Stimulated activated CD8-positive, alpha-beta memory T cell treated with anti-CD3 and anti-CD28 coated beads, Interleukin-7, amount 100 ng/mL, for 1 hour (primary cell): ENCODE data around the gene GYS2.
"Not testable (repeated sequence)": the region's sequence is repeated elsewhere in the genome, so short reads cannot be mapped to it uniquely, and the experiment has no call there.

ENCODE experiments used
- DNase-seq, 2 donors: peaks; one replicate each; pipeline ENCODE4 v3.0.0-alpha.2; 2020; ENCODE audit warnings: low read depth in 2 of 2

The GYS2 gene

GRCh38 chr12:21604245-21605101, at the start of gene GYS2:
Gene GYS2 (minus strand): TSS chr12:21604847. CDS start chr12:21604592, 255 bp downstream.
- DNase-seq = no peak

DNA sequence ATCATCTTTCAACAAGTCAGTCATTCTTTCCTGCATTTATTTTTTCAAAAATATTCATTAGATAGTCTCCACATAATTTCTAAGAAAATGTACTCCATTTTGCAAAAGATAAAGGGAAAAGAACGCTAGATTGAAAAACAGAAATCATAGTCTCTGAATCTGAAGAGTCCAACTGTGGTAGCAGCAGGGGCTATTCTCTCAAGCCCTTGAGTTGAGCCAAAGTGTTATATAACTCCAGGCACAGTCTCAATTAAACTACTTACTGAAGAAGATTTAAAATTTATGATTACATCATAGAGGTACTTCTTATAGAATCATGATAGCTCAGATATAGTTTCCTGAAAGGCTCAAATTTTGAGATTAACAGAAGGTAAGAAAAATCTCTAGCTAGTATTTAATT, 47.2 kb upstream of the GYS2 start:
- no peak for DNase-seq

DNA sequence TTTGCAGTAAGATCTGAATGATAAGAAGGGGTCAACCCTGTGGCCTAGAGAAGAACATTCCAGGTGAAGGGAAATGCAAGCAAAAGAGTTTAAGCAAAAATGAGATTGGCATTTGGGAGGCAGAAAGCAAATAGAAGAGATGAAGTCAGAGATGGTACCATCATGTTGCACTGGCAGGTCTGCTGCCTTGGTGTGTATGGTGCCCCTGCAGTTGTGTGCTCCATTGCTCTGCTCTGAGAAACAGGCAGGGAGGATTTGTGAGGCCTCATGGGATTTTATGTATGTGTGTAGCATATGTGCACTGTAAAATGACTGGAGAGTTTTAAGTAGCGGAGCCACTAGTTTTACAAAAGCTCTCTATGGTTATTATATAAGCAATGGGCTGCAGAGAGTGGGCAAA, 46.4 kb upstream of the GYS2 start:
- no peak for DNase-seq

DNA sequence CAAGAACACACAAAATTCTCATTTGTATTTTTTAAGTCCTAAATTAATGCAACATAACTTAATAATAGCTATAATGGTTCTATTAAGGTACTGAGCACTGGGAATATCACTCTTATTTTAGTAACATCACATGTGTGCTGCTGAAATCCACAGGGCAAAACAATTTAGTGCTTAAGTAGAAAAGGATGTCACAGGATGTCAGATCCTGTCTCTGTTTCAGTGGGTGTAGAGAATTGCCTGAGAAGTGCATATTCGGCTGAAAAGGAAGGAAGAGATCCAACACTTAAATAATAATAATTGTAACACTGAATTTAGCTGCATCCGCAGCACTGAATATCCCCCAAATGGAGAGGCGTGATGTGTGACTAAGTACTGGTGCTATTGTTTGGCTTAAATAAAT, 44.4 kb upstream of the GYS2 start:
- no peak for DNase-seq

GRCh38 chr12:21648378-21648777, 43.7 kb upstream of the GYS2 start:
- no peak for DNase-seq

GRCh38 chr12:21647179-21647578, 42.5 kb upstream of the GYS2 start:
- no peak for DNase-seq

DNA sequence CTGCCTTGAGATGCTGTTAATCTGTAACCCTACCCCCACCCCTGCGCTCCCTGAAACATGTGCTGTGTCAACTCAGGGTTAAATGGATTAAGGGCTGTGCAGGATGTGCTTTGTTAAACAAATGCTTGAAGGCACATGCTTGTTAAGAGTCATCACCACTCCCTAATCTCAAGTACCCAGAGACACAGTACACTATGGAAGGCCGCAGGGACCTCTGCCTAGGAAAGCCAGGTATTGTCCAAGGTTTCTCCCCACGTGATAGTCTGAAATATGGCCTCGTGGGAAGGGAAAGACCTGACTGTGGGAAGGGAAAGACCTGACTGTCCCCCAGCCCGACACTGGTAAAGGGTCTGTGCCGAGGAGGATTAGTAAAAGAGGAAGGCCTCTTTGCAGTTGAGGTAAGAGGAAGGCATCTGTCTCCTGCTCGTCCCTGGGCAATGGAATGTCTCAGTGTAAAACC, 40.4 kb upstream of the GYS2 start:
- not testable (repeated sequence) for DNase-seq

- no peak for DNase-seq
Observed at GRCh38 chr12:21644516-21644915, 39.9 kb upstream of the GYS2 start.

GRCh38 chr12:21643758-21644157, 39.1 kb upstream of the GYS2 start:
- DNase-seq = no peak

GRCh38 chr12:21642707-21643389, 38.2 kb upstream of the GYS2 start:
- no peak for DNase-seq

DNA sequence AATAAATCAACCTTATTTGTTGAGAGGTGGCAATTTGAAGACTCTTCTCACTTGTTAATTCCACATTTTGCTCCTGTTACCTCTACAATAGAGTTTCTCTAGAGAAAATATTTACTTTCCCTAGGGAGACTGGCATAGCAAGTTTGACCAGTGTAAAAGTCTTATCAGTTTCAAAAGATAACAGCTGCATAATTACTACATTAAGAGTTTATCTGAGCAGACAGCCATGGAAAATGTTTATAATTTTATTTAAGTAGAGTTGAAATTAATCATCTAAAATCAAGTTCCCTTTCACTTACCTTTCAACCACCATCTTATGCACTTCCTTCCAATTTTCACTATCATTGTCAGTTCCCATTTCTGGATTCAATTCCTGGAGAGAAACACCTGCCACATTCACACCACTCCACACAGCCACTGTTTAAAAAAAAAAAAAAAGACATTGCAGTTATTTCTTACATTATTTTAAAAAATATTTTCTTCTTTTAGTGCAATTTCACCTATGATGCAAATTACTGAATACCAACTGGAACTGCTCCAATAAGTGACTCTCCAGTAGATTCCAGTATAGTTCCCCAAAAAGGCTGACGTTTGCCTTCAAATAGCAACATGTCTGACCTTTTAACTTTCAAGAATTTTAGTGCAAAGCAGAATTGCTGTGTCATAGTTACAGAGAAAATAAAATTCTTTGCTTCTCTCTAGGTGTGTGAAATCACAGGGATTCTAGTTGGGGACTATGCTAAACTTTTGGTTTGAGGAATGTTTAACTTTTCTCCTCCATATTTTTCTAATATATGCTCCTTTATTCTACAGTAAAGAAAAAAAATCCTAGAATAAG, 33.6 kb upstream of the GYS2 start:
- DNase-seq = no peak

- no peak for DNase-seq
Observed at GRCh38 chr12:21634245-21634644, 29.6 kb upstream of the GYS2 start.

DNA sequence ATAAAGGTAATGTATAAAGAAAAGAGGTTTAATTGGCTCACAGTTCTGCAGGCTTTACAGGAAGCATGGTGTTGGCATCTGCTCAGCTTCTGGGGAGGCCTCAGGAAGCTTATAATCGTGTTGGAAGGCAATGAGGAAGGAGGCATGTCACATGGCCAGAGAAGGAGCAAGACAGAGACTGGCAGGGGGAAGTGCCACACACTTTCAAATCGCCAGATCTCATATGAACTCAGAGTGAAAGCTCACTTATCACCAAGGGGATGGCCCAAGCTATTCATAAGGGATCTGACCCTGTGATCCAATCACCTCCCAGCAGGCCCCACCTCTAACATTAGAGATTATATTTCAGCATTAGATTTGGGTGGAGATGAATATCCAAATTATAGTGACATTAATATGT, 26.7 kb upstream of the GYS2 start:
- no peak for DNase-seq

- DNase-seq = no peak
Observed at GRCh38 chr12:21627924-21628323, 23.3 kb upstream of the GYS2 start.

- no peak for DNase-seq
Observed at GRCh38 chr12:21618566-21618965, 13.9 kb upstream of the GYS2 start.

- DNase-seq = no peak
Observed at GRCh38 chr12:21617030-21617429, 12.4 kb upstream of the GYS2 start.

GRCh38 chr12:21615431-21615830, 10.8 kb upstream of the GYS2 start:
- DNase-seq = no peak

DNA sequence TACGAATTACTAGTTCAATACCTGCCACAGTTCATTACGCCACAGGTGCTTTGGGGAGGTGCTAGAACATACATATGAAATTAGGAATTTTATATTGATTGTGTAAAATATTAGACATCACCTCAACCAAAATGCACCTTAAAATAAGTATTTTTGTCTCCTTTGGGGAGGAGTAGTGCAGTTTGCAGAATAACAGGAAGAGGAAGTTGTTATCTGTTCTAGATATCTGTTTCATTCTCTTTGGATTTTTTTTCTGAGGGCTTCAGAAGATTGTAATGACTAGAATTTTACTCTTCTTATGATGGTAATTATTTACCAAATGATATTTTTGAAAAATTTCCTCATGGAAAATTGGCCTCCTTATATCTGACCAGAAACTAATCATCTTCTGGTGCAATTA, 9.9 kb upstream of the GYS2 start:
- DNase-seq = no peak

DNA sequence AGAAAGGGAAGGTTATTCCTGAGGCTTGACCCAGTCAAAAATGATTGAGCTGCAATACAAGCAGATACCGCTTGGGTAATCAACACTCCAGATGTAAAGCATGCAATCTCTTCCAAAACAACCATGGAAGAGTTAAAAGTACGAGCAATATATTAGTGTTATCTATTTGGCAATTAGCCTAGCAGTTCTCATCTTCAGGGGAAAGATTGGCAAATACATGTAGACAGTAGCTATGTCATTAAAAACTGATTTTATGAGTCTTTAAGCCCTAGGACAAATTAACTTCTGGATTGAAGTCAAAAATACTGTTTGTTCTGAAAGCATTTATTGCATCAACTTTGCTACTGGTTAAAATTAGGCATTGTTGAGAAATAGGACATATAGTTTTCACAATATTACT, 9.3 kb upstream of the GYS2 start:
- no peak for DNase-seq

DNA sequence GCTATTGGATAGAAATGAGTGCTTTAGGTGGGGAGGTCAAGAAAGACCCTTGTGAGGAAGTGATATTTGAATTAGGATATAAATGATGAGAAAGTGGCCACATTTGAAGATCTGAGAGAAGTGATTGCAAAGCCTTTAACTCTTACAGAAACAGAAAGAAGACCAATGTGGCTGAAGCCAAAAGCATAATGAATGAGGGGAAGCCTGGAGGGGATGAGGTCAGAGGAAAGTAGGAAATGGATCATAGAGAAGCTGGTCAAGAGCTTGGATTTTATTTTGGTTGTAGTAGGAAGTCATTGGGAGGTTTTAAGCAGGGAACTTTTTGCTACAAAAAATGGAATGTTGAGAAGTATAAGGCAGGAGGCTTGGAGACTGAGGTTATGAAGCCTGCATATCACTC, 3.5 kb upstream of the GYS2 start:
- DNase-seq = no peak

GRCh38 chr12:21607701-21608100, 3.1 kb upstream of the GYS2 start:
- DNase-seq = no peak

- DNase-seq = no peak
Observed at GRCh38 chr12:21606175-21606574, 1.5 kb upstream of the GYS2 start.
